GM18499 (cell line): ENCODE results near the gene BICRA.

Experiments
- ATAC-seq: cut with Tn5 transposase; IDR thresholded peaks from one replicate; pipeline ENCODE4 v1.9.1; 2021; ENCODE audit warnings: moderate number of reproducible peaks; ENCODE audit not compliant: insufficient read depth, unreplicated experiment

Gene BICRA

DNA sequence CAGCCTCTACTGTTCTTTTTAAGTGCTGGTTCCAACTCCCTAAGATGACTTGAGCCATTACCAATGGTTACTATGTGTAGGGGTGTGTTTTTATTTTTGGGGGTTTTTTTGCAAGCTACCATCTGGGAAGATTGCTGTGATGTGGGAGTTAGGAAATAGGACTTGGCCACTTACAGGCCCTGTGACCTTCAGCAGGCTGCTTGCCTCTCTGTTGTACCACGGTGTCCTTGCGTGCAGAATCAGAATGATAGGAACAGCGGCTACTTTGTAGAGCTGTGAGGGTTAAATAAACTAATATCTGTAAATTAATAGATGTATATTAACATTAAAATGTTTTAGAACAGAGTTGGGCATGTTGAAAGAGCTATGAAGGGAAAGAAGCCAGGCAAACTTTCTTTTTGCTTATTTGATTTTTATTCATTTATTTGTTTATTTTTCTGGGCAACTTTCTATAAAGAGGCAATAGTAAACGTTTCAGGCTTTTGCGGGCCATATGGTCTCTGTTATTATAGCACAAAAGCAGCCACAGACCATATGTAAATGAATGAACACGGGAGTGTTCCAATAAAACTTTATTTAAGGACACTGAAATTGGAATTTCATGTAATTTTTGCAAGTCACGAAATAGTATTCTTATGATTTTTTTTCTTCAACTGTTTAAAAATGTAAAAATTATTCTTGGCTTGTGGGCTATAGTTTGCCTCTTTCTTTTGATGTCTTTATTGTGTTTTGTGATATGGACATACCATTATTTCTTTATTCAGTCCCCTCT, 77.9 kb downstream of the BICRA start:
- no peak for ATAC-seq

DNA sequence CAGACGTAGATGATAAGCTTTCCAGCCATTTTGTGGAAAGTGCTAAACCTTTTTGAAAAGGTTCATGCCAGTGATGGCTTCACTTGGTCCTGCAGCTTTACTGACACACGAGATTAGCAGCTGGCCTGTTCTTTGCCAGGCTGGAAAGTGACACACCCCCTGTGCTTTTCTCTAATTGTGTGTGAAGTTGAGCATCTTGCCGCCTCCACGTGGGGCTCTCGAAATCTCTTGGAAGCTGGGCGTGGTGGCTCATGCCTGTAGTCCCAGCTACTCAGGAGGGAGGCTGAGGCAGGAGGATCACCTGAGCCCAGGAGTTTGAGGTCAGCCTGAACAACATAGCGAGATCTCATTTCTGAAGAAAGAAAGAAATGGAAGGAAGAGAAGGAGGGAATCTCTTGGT, 79.0 kb downstream of the BICRA start:
- no peak for ATAC-seq

DNA sequence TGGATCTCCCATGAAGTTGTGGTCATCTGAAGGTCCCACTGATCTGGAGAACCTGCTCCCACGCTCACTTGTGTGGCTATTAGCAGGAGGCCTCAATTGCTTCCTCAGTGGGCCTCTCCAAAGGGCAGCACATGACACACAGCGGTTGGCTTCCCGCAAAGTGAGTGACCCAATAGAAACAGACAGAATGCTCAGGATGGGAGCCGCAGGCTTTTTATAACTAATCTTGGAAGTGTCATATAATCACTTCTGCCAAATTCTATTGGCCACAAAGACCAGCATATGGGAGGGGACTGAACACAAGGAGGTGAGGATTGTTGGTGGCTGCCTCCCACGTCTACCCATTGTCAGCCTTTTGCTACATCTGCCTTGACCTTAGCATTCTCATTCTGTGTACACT, 82.2 kb downstream of the BICRA start:
- ATAC-seq = no peak

GRCh38 chr19:47691782-47692181, 82.8 kb downstream of the BICRA start:
- ATAC-seq = no peak

DNA sequence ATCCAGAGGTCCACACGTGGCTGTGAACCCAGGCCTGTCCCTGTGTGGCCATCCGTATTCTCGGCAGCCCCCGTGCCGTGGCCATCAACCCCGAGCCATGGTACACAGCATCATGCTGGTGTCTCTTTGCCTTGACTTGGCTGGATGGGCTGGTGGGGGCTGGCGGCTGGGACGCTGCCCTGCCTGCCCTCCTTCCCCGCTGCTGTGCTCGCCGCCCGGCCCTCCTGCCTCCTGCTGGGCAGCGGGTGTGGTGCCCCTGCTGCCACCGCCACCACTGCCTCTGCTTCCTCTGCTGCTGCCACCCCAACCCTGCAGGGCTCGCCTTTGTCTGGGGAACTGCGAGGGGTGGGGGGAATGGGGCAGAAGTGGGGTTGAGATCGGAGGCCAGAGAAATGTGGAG, 84.6 kb downstream of the BICRA start:
- ATAC-seq = no peak

GRCh38 chr19:47693903-47694302, 85.0 kb downstream of the BICRA start:
- no peak for ATAC-seq

DNA sequence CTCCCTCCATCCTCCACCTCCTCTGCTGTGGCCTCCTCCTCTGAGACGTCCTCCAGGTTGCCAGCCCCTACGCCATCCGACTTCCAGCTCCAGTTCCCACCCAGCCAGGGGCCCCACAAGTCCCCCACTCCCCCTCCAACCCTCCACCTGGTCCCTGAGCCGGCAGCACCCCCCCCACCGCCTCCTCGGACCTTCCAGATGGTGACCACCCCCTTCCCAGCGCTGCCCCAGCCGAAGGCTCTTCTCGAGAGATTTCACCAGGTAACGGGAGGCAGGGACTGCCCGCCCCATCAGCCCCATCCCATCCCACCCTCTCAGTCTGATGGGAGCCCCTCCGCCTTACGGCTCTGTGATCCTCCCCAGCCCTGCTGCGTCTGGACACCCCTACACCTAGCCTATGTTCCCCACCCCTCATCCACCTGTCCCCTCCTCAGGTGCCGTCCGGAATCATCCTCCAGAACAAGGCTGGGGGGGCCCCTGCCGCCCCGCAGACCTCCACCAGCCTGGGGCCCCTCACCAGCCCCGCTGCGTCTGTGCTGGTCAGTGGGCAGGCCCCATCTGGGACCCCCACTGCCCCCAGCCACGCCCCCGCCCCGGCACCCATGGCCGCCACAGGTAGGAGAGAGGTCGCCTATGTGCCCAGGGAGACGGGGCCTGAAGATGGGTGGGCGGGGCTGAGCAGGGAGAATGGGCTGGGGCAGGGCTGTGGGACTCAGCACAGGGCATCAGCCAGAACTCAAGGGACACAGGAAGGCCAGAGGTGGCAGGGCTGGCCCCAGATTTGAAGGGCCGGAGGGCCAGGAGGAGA, 85.7 kb downstream of the BICRA start:
- ATAC-seq = no peak

GRCh38 chr19:47695533-47696262, 86.8 kb downstream of the BICRA start:
- ATAC-seq = no peak

DNA sequence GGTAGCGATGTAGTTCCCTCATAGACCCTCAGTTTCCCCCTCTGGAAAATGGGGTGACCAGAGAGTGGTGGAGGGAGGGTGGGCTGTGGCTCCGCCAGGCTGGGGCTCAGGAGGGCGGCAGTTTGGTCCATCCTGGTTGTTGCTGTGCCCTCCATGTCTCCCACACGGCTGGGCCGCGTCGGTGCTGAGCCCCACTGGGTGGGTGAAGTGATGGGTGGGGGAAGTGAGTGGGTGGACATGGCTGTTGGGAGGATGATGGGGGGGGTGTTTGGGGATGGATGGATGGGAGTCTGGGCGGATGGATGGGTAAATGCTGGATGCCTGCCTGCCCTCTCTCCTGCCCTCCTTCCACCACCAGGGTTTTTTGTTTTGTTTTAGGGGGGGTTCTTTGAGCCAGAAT, 87.7 kb downstream of the BICRA start:
- ATAC-seq = no peak

DNA sequence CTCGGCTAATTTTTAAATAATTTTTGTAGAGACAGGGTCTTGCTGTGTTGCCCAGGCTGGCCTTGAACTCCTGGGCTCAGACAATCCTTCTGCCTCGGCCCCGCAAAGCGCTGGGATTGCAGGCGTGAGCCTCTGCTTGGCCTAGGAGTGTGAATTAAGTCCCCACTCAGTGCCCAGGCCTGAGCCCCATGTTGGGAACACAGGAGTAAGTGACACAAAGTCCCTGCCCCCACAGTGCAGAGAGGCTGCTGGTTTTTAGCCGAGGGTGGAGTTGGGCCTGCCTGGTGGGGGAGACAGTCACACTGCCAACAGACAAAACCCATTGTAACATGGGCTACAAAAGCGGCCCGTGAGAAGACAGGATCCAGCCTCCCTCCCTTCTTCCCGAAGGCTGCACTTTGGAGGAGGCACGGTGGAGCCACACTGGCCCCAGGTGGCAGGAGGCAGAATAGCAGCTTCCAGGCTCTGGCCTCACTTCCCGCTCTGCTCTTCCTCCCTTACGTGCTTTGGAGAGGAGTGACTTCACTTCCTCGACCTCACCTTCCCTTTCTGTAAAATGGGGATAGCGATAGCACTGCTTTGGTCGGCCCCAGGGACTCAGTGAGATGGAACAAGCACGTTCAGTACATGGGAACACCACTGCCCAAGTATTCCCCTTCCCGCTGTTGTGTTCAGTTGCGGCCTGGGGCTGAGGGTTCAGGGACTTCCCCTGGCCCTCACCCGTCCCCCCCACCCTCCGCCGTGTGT, 89.1 kb downstream of the BICRA start:
- ATAC-seq = no peak

DNA sequence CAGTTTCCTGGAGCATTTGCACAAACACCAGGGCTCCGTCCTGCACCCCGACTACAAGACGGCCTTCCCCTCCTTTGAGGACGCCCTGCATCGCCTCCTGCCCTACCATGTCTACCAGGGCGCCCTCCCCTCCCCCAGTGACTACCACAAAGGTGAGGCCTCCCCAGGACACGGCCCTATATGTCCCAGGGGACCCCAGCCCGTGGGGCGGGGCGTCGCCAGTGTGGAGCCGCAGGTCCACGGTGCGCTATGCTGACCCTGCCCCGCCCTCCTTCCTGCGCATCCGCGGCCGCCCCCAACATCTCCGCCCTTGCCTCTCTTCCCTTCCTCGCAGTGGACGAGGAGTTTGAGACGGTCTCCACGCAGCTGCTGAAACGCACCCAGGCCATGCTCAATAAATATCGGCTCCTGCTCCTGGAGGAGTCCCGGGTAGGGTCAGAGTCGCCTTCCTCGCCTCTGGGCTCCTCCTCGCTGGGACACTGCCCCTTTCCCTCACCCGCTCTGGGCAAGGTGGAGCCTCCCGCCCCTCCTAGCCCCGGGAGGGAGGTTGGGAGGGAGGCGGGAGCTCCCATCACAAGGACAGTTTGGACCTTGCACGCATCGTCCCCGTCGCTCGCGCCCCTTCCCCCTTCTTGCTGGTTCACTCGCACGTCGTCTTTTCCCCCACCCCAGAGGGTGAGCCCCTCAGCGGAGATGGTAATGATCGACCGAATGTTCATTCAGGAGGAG, 89.9 kb downstream of the BICRA start:
- ATAC-seq = no peak

DNA sequence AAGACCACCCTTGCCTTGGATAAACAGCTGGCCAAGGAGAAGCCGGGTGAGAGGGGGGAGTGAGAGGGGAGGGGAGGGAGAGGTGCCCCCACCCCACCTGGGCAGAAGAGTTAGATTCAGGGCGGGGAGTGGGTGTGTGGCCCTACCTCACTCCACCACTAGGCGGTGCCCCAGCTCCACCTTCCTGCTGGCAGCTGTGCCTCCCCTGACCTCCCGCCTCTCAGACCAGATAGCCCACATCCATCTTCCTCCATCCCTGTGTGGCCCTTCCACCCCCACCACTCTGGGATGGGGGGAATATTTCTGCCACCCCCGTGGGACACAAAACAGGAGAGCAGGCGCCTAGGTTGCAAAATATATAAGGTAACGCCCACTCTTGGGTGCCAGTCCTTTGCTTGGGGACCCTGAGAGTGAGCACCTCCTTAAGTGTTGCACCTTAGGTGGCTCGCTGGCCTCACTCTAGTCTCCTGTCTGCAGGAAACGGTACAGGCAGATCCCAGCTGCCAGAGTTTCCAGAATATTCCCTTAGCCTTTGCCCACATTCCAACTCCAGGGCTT, 90.5 kb downstream of the BICRA start:
- ATAC-seq = no peak

DNA sequence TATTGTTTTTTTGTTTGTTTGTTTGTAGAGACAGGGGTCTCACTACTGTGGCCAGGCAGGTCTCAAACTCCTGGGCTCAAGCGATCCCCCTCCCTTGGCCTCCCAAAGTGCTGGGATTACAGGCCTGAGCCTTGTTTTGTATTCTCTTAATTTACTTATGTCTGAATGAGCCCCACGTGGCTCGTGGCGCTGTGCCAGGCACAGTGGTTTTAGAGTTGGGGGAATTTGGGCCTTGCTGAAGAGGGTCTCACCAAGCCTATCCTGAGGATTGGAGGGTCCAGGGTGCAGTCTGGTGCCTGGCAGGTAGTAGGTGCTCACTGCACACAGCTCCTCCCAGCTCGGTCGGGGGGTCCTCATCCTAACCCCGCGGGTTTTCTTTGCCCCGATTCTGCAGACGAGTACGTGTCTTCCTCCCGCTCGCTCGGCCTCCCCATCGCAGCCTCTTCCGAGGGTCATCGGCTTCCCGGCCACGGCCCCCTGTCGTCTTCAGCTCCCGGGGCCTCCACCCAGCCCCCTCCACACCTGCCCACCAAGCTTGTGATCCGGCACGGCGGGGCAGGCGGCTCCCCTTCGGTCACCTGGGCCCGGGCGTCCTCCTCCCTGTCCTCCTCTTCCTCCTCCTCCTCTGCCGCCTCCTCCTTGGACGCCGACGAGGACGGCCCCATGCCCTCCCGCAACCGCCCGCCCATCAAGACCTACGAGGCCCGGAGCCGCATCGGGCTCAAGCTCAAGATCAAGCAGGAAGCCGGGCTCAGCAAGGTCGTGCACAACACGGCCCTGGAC, 92.2 kb downstream of the BICRA start:
- ATAC-seq = no peak

- ATAC-seq = no peak
These were observed 93.0 kb downstream of the BICRA start for GRCh38 chr19:47701717-47702552.

- no peak for ATAC-seq
These were observed 93.7 kb downstream of the BICRA start for GRCh38 chr19:47702671-47703070.

GRCh38 chr19:47703301-47703700, 94.4 kb downstream of the BICRA start:
- no peak for ATAC-seq

GRCh38 chr19:47704024-47704423, 95.1 kb downstream of the BICRA start:
- no peak for ATAC-seq

DNA sequence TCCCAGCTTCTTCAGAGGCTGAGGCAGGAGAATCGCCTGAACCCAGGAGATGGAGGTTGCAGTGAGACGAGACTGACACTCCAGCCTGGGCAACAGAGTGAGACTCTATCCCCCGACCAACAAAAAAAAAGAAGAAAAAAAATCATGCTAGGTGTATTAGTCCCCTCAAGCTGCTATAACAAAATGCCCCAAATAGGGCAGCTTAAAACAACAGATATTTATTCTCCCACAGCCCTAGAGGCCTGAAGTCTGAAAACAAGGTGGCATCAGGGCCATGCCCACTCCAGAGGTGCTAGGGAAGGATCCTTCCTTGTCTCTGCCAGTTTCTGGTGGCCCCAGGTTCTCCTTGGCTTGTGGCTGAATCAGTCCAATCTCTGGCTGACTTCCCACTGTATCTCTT, 95.7 kb downstream of the BICRA start:
- no peak for ATAC-seq
